ENCODE results near the gene ESYT2. TPM values are rescaled to one million over a fixed set of nuclear protein-coding genes. Genes with fewer than 3 reads are reported as not detected.

Gene ESYT2
- total and polyA plus RNA-seq, 7 donors, result 27.5 to 63.4 (median 44.0) TPM

DNA sequence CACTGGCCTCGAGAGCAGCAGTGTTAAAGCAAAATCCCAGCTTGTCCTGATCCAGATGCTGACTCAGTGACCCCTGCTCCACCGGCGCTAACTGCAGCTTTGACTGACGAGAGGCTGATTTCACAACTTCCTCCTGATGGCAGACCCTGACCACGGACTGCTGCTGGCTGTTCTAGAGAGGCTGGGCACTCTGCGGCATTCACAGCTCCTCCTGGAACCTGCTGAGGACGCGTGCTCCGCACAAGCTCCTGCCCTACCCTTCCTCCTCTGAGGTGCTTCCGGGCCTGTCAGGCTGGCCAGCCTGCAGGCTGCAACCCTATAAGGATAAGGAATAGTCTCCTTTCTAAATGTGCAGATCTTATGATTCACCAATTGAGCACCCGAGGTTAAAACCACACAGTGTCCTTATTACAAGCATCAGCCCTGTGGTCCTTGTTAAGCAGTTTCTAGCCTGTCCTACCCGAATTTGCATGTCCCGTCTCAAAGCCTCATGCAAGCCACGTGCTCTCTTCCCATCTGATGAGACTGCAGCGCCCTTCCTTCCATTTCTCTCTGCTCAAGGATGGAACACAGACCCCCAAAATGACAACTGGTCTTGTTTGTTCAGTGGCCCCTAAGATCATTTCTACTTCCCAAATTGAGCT, 89.2 kb downstream of the ESYT2 start:
- WGBS, 3 donors, result 78 to 82% (median 80%) methylated on average over 15 of the region's 15 CpGs
- no peak overlapping the region for H3K4me3 ChIP-seq
- H3K27ac ChIP-seq, result no peak overlapping the region
- no peak for DNase-seq
- H3K36me3 ChIP-seq (ENCODE audit: insufficient read depth in 1 of 2, low read depth in 1 of 2), result peaks cover 12 to 96% of the 10 kb centered on the region in 2 donors
- H3K9me3 ChIP-seq, result no peaks in the 10 kb centered on the region
- ATAC-seq, result peak in 3 of 4 donors; percentile 21 to 37 (median 36)
- H3K4me1 ChIP-seq, result no peaks in the 10 kb centered on the region
- intact Hi-C loops (cut with DNase I), result no loop called here
- H3K27me3 ChIP-seq (ENCODE audit: insufficient read depth in 3 of 3, low read length in 2 of 3), result no peaks in the 10 kb centered on the region
- TF ChIP-seq, protein P1, sequence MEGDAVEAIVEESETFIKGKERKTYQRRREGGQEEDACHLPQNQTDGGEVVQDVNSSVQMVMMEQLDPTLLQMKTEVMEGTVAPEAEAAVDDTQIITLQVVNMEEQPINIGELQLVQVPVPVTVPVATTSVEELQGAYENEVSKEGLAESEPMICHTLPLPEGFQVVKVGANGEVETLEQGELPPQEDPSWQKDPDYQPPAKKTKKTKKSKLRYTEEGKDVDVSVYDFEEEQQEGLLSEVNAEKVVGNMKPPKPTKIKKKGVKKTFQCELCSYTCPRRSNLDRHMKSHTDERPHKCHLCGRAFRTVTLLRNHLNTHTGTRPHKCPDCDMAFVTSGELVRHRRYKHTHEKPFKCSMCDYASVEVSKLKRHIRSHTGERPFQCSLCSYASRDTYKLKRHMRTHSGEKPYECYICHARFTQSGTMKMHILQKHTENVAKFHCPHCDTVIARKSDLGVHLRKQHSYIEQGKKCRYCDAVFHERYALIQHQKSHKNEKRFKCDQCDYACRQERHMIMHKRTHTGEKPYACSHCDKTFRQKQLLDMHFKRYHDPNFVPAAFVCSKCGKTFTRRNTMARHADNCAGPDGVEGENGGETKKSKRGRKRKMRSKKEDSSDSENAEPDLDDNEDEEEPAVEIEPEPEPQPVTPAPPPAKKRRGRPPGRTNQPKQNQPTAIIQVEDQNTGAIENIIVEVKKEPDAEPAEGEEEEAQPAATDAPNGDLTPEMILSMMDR (IDR thresholded peaks at IDR 0.05), result no peak

DNA sequence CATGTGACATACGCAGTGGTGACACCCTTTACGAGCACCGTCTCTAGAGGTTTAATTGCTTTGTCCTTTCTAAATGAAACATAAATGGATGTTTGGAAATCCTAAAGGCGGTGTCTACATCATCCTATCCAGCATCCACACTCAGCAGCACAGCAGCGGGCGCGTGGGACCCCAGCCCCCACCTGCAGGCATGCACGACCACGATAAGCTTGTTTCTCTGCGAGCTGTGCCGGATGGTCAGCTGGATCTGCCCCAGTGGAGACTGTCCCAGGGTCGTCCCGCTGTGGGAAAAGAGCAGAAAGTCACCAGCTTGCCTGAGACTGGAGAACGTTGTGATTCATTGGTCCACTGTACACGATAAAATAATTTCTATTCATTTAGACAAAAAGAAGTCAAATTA, 90.5 kb downstream of the ESYT2 start:
- Histone ChIP-seq H3K36me3 (ENCODE audit: insufficient read depth in 1 of 2, low read depth in 1 of 2) (peaks cover 12 to 98% of the 10 kb centered on the region in 2 donors), H3K27ac (no peak overlapping the region), H3K4me1 (no peaks in the 10 kb centered on the region), H3K4me3 (no peak overlapping the region), H3K9me3 (no peaks in the 10 kb centered on the region), H3K27me3 (ENCODE audit: insufficient read depth in 3 of 3, low read length in 2 of 3) (no peaks in the 10 kb centered on the region)
- TF ChIP-seq, protein P1 (IDR thresholded peaks at IDR 0.05), result no peak
- WGBS, 3 donors, result 91 to 96% (median 94%) methylated on average over 15 of the region's 15 CpGs
- DNase-seq, result no peak
- no peak for ATAC-seq
- intact Hi-C loops (cut with DNase I), result no loop called here

DNA sequence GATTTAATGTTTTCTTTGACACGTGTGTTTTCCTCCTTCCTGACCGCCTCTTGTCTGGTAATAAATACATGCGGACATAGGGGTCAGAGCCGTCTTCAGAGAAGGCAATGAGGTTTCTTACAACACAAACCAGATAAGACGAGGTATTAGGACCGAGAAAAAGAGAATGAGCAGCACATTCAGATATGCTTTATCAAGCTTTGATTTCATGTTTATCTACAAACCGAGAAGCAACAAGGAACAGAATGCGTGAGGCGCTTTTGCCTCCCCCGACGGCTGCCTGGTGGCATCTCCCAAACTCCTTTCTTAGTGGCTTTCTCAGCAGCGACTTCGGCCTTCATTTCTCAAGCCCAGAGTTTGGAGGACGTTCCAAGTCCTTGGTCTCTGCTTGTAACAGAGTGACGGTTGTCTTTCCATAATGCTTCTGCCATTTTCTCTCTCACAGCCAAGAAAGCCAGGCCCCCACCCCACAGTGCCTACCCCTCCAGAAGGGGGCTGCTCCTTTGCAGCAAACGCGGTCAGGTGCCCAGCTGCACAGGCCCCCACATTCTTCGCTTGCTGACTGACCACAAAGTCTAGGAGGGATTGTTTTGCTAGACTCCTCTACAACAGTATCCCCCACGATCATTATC, 92.1 kb downstream of the ESYT2 start:
- 89 to 91% (median 91%) methylated on average over 19 of the region's 19 CpGs for WGBS, 3 donors
- H3K4me1 ChIP-seq, result no peaks in the 10 kb centered on the region
- intact Hi-C loops (cut with DNase I), result no loop called here
- H3K9me3 ChIP-seq, result no peaks in the 10 kb centered on the region
- DNase-seq (no peak), ATAC-seq (no peak)
- peaks cover 12 to 99% of the 10 kb centered on the region in 2 donors for H3K36me3 ChIP-seq (ENCODE audit: insufficient read depth in 1 of 2, low read depth in 1 of 2)
- TF ChIP-seq, protein P1 (IDR thresholded peaks at IDR 0.05), result no peak
- no peaks in the 10 kb centered on the region for H3K27me3 ChIP-seq (ENCODE audit: insufficient read depth in 3 of 3, low read length in 2 of 3)
- H3K4me3 ChIP-seq, result no peak overlapping the region
- H3K27ac ChIP-seq, result no peak overlapping the region

- peaks cover 12 to 99% of the 10 kb centered on the region in 2 donors for H3K36me3 ChIP-seq (ENCODE audit: insufficient read depth in 1 of 2, low read depth in 1 of 2)
- TF ChIP-seq, protein P1 (IDR thresholded peaks at IDR 0.05), result no peak
- no peak overlapping the region for H3K27ac ChIP-seq
- 94 to 95% (median 95%) methylated on average over 12 of the region's 12 CpGs for WGBS, 3 donors
- H3K9me3 ChIP-seq, result no peaks in the 10 kb centered on the region
- no peaks in the 10 kb centered on the region for H3K4me1 ChIP-seq
- DNase-seq (no peak), ATAC-seq (no peak)
- intact Hi-C loops (cut with DNase I), result no loop called here
- H3K4me3 ChIP-seq, result no peak overlapping the region
- no peaks in the 10 kb centered on the region for H3K27me3 ChIP-seq (ENCODE audit: insufficient read depth in 3 of 3, low read length in 2 of 3)
These were observed 93.4 kb downstream of the ESYT2 start for GRCh38 chr7:158735935-158736334.

Measured in psoas muscle (tissue), 8 donors.